SK-MEL-5 (cell line): ENCODE data around the gene LRRC34. TPM values are rescaled to one million over a fixed set of nuclear protein-coding genes. Genes with fewer than 3 reads are reported as not detected.

Experiments
- DNase-seq: peaks from one replicate; pipeline ENCODE4 v3.0.0-alpha.2; 2016; ENCODE audit warnings: low read depth, low spot score
- in situ Hi-C: cut with HindIII; loops from 2 replicates; pipeline ENCODE4 v1.10.0; 2016; ENCODE audit warnings: low sequenced_read_pairs, high pct_unique_total_duplicates, low pct_unique_long_range_greater_than_20kb
- total RNA-seq: library from RNA; depleted of rRNA; stranded (reverse); fragments of >200 nt; shearing (Covaris generic); gene quantifications from 2 replicates; pipeline ENCODE4 v1.2.3, GENCODE V29; 2014; rRNA removed

Gene LRRC34
- total RNA-seq, 1 experiment from 2014 or later, result 6.5 TPM

GRCh38 chr3:169744366-169745054, 68.2 kb downstream of the LRRC34 start:
- peak; percentile 42 for DNase-seq
- in situ Hi-C loops, result no loop called here

Other genes starting within 250 kb of the LRRC34 start
- gene MECOM, start 149.2 kb downstream of the LRRC34 start, total RNA-seq, result 0.13 and 0.51 TPM in 2 replicates
- gene TERC, start 47.8 kb downstream of the LRRC34 start, total RNA-seq, result 2.5 and 10.4 TPM in 2 replicates
- gene ACTRT3, start 43.3 kb downstream of the LRRC34 start, total RNA-seq, result 0.24 TPM in 1 of 2 replicates, not detected in the other
- 15.2 and 15.9 TPM in 2 replicates for gene MYNN, start 39.5 kb downstream of the LRRC34 start, total RNA-seq
- not detected in 2 replicates for gene LRRIQ4, start within 50 bp of the LRRC34 start, total RNA-seq
- not detected in 2 replicates for gene LRRC31, start 57.0 kb upstream of the LRRC34 start, total RNA-seq
- not detected in 2 replicates for gene SAMD7, start 98.7 kb upstream of the LRRC34 start, total RNA-seq
- gene SEC62, start 153.9 kb upstream of the LRRC34 start, total RNA-seq, result 34.6 and 35.4 TPM in 2 replicates
- gene GPR160, start 225.1 kb upstream of the LRRC34 start, total RNA-seq, result 3.2 and 3.7 TPM in 2 replicates